ENCODE results near the gene DNM3. TPM values are rescaled to one million over a fixed set of nuclear protein-coding genes. Genes with fewer than 3 reads are reported as not detected.

The DNM3 gene
- total and polyA plus RNA-seq, 2 experiments from 2014 or later, result 5.2 to 12.2 TPM

DNA sequence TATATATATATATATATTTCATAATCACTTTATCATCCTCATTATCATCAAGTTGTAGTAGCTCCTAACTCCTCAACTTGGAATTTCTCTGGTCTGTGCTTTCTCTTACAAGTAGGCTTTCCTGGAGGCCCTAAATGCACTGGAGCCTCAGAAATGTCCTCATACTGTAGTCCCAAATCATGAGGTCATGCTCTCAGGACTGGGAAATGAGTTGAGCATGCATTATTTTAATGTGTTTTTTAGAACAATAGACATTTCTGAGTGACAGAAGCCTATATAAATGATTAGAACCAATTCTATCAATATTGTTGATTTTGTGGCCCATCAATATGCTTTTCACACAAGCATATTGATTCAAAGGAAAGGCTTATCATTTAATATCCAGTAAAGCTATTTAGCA is 536.3 kb downstream of the DNM3 start:
- Histone ChIP-seq H3K36me3 (ENCODE audit: insufficient read depth) (no peaks in the 10 kb centered on the region), H3F3A (replicated peaks; ENCODE audit: low read depth) (no peaks in the 10 kb centered on the region), H3K27me3 (ENCODE audit: insufficient read depth) (no peaks in the 10 kb centered on the region), H3K4me2 (no peak overlapping the region), H3K27ac (ENCODE audit: low read depth) (no peak overlapping the region), H2AFZ (no peak overlapping the region), H3K9me2 (ENCODE audit: insufficient read depth) (no peaks in the 10 kb centered on the region), H3K79me2 (replicated peaks; ENCODE audit: insufficient read depth) (no peaks in the 10 kb centered on the region), H3K4me1 (ENCODE audit: insufficient read depth) (peaks cover 25% of the 10 kb centered on the region), H4K20me1 (replicated peaks; ENCODE audit: insufficient read depth) (no peaks in the 10 kb centered on the region), H3K4me3 (no peak overlapping the region)
- no peaks in the 10 kb centered on the region for H3K27me3 Mint-ChIP-seq (ENCODE audit: insufficient read depth, low read depth, poor library complexity)
- ATAC-seq (no peak), DNase-seq (ENCODE audit: low spot score) (no peak)
- no peaks in the 10 kb centered on the region for H3K36me3 Mint-ChIP-seq (ENCODE audit: low read depth)
- peaks cover 22% of the 10 kb centered on the region; the same call in 2 of the 3 replicates for H3K4me1 Mint-ChIP-seq
- no peak overlapping the region for H3K27ac Mint-ChIP-seq
- H3K4me3 Mint-ChIP-seq, result no peak overlapping the region
- TF ChIP-seq CREB1 (CRISPR knock-in tag; IDR thresholded peaks at IDR 0.05; ENCODE audit: low read depth) (no peak), POLR2AphosphoS5 (IDR thresholded peaks at IDR 0.05; ENCODE audit: low read depth) (no peak), NANOG (IDR thresholded peaks at IDR 0.05; ENCODE audit: borderline replicate concordance) (no peak), EZH2 (IDR thresholded peaks at IDR 0.05; ENCODE audit: low read depth, unreplicated experiment) (no peak), STAT1 (IDR thresholded peaks at IDR 0.05; ENCODE audit: unreplicated experiment) (no peak), ZNF114 (CRISPR knock-in tag; IDR thresholded peaks at IDR 0.05) (no peak), EZH2phosphoT487 (IDR thresholded peaks at IDR 0.05; ENCODE audit: unreplicated experiment) (no peak)
- TF ChIP-seq, protein P1, sequence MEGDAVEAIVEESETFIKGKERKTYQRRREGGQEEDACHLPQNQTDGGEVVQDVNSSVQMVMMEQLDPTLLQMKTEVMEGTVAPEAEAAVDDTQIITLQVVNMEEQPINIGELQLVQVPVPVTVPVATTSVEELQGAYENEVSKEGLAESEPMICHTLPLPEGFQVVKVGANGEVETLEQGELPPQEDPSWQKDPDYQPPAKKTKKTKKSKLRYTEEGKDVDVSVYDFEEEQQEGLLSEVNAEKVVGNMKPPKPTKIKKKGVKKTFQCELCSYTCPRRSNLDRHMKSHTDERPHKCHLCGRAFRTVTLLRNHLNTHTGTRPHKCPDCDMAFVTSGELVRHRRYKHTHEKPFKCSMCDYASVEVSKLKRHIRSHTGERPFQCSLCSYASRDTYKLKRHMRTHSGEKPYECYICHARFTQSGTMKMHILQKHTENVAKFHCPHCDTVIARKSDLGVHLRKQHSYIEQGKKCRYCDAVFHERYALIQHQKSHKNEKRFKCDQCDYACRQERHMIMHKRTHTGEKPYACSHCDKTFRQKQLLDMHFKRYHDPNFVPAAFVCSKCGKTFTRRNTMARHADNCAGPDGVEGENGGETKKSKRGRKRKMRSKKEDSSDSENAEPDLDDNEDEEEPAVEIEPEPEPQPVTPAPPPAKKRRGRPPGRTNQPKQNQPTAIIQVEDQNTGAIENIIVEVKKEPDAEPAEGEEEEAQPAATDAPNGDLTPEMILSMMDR (conservative IDR thresholded peaks at IDR 0.05; ENCODE audit: low read depth in 2 of 2), result no peak
- TF ChIP-seq, protein P2, sequence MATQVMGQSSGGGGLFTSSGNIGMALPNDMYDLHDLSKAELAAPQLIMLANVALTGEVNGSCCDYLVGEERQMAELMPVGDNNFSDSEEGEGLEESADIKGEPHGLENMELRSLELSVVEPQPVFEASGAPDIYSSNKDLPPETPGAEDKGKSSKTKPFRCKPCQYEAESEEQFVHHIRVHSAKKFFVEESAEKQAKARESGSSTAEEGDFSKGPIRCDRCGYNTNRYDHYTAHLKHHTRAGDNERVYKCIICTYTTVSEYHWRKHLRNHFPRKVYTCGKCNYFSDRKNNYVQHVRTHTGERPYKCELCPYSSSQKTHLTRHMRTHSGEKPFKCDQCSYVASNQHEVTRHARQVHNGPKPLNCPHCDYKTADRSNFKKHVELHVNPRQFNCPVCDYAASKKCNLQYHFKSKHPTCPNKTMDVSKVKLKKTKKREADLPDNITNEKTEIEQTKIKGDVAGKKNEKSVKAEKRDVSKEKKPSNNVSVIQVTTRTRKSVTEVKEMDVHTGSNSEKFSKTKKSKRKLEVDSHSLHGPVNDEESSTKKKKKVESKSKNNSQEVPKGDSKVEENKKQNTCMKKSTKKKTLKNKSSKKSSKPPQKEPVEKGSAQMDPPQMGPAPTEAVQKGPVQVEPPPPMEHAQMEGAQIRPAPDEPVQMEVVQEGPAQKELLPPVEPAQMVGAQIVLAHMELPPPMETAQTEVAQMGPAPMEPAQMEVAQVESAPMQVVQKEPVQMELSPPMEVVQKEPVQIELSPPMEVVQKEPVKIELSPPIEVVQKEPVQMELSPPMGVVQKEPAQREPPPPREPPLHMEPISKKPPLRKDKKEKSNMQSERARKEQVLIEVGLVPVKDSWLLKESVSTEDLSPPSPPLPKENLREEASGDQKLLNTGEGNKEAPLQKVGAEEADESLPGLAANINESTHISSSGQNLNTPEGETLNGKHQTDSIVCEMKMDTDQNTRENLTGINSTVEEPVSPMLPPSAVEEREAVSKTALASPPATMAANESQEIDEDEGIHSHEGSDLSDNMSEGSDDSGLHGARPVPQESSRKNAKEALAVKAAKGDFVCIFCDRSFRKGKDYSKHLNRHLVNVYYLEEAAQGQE (IDR thresholded peaks at IDR 0.05; ENCODE audit: unreplicated experiment), result no peak
- no peaks in the 10 kb centered on the region for H3K9me3 Mint-ChIP-seq

DNA sequence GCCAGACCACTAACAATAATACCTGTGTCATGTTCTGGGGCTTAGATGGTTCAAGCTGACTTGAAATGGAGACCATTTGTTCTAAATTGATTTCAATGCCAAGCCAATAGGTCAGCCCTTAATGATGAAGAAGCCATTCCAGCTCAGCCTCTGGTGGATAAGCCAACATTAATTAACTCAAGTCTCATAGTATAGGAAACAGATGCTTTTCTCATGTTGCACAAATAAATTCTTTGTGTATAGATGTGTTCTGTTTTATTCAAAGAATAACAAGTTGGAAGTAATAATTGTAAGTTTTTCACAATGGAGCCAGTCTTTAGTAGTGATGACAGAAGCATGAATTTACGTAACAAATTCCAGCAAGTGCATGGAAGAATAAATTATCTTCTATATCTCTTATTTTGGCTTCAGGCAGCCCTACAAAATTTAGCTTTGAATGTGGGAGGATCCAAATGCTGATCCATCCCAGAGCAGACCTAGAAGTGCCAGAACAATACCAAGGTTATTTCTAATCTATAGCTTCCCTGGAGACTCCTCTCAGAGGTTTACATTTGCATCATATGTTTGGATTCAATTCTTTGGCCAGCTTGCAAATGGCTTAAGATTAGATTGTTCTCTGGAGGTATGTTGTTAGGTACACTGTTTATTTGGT is 536.9 kb downstream of the DNM3 start:
- Histone ChIP-seq H3K4me3 (no peak overlapping the region), H3K9me2 (ENCODE audit: insufficient read depth) (no peaks in the 10 kb centered on the region), H2AFZ (no peak overlapping the region), H3F3A (replicated peaks; ENCODE audit: low read depth) (no peaks in the 10 kb centered on the region), H3K4me1 (ENCODE audit: insufficient read depth) (peaks cover 31% of the 10 kb centered on the region), H3K4me2 (no peak overlapping the region), H3K79me2 (replicated peaks; ENCODE audit: insufficient read depth) (no peaks in the 10 kb centered on the region), H3K27ac (ENCODE audit: low read depth) (no peak overlapping the region), H3K36me3 (ENCODE audit: insufficient read depth) (no peaks in the 10 kb centered on the region), H3K27me3 (ENCODE audit: insufficient read depth) (no peaks in the 10 kb centered on the region), H4K20me1 (replicated peaks; ENCODE audit: insufficient read depth) (no peaks in the 10 kb centered on the region)
- Mint-ChIP-seq H3K4me3 (no peak overlapping the region), H3K27ac (no peak overlapping the region), H3K4me1 (peaks cover 27% of the 10 kb centered on the region), H3K36me3 (ENCODE audit: low read depth) (no peaks in the 10 kb centered on the region), H3K9me3 (no peaks in the 10 kb centered on the region), H3K27me3 (ENCODE audit: insufficient read depth, low read depth, poor library complexity) (peaks cover 1% of the 10 kb centered on the region)
- TF ChIP-seq, protein P3, sequence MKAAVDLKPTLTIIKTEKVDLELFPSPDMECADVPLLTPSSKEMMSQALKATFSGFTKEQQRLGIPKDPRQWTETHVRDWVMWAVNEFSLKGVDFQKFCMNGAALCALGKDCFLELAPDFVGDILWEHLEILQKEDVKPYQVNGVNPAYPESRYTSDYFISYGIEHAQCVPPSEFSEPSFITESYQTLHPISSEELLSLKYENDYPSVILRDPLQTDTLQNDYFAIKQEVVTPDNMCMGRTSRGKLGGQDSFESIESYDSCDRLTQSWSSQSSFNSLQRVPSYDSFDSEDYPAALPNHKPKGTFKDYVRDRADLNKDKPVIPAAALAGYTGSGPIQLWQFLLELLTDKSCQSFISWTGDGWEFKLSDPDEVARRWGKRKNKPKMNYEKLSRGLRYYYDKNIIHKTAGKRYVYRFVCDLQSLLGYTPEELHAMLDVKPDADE (IDR thresholded peaks at IDR 0.05), result no peak
- ATAC-seq, result no peak
- no peak for DNase-seq (ENCODE audit: low spot score)
